ENCODE results near the gene CEP85L.

DNA sequence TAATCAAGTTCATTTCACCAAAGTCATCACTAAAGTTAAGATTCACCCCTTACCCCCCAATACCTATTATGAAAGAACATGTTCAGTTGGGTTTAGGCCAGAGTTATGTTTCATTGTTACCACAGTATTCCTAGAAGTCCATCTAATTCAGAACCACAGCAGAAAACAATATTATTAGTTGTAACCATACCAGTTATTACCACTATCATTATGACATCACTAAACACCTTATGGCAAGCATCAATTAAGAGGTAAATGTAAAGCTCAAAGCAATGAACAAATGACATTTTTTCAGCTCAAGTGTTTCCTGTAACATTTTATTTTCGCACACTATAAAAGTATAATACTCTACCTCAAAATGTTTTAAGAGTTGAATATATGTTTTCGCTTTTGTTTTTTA is 4.4 kb downstream of the CEP85L start:
- TF ChIP-seq EZH2 (IDR thresholded peaks at IDR 0.05; ENCODE audit: insufficient read depth, low read length): no peak
- TF ChIP-seq, protein P1, sequence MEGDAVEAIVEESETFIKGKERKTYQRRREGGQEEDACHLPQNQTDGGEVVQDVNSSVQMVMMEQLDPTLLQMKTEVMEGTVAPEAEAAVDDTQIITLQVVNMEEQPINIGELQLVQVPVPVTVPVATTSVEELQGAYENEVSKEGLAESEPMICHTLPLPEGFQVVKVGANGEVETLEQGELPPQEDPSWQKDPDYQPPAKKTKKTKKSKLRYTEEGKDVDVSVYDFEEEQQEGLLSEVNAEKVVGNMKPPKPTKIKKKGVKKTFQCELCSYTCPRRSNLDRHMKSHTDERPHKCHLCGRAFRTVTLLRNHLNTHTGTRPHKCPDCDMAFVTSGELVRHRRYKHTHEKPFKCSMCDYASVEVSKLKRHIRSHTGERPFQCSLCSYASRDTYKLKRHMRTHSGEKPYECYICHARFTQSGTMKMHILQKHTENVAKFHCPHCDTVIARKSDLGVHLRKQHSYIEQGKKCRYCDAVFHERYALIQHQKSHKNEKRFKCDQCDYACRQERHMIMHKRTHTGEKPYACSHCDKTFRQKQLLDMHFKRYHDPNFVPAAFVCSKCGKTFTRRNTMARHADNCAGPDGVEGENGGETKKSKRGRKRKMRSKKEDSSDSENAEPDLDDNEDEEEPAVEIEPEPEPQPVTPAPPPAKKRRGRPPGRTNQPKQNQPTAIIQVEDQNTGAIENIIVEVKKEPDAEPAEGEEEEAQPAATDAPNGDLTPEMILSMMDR (IDR thresholded peaks at IDR 0.05; ENCODE audit: insufficient read depth, low read depth, low read length): no peak
